ENCODE measurements around the gene ASS1. TPM values are rescaled to one million over a fixed set of nuclear protein-coding genes. Genes with fewer than 3 reads are reported as not detected.

Gene ASS1
- total RNA-seq, 1 donor from 2014 or later: 117 TPM

GRCh38 chr9:130421154-130421801 is 23.5 kb upstream of the ASS1 start:
- Histone ChIP-seq H3K27me3 (ENCODE audit: insufficient read depth, low read length) (no peaks in the 10 kb centered on the region), H3K9ac (ENCODE audit: low read length) (no peak overlapping the region)

GRCh38 chr9:130421802-130422276 is 22.9 kb upstream of the ASS1 start:
- Histone ChIP-seq H2AFZ (ENCODE audit: low read depth, low read length) (no peak overlapping the region), H3K9me3 (ENCODE audit: insufficient read depth, low read depth, low read length) (no peaks in the 10 kb centered on the region), H3K9ac (ENCODE audit: low read length) (no peak overlapping the region), H3K4me3 (ENCODE audit: insufficient read depth, low read depth, low read length) (no peak overlapping the region), H3K27me3 (ENCODE audit: insufficient read depth, low read length) (no peaks in the 10 kb centered on the region), H4K20me1 (ENCODE audit: insufficient read depth, low read length) (no peaks in the 10 kb centered on the region), H3K27ac (ENCODE audit: low read depth, low read length) (no peak overlapping the region), H3K79me2 (ENCODE audit: insufficient read depth, low read length) (no peaks in the 10 kb centered on the region), H3K4me2 (ENCODE audit: low read length) (peak overlapping the region; percentile 45), H3K36me3 (ENCODE audit: insufficient read depth, low read length) (no peaks in the 10 kb centered on the region), H3K4me1 (ENCODE audit: insufficient read depth, low read length) (peaks cover 24% of the 10 kb centered on the region)
- peaks cover 6% of the 10 kb centered on the region for H3K36me3 Mint-ChIP-seq (ENCODE audit: low read depth, unreplicated experiment)
- H3K9me3 Mint-ChIP-seq (ENCODE audit: unreplicated experiment): no peaks in the 10 kb centered on the region
- TF ChIP-seq CTCF (IDR thresholded peaks at IDR 0.05; ENCODE audit: insufficient read depth, low read depth, low read length): no peak
- TF ChIP-seq EZH2 (IDR thresholded peaks at IDR 0.05; ENCODE audit: insufficient read depth, low read length): no peak
- H3K4me1 Mint-ChIP-seq (ENCODE audit: low read depth, unreplicated experiment): no peaks in the 10 kb centered on the region
- H3K27me3 Mint-ChIP-seq (ENCODE audit: low read depth, unreplicated experiment): peaks cover 26% of the 10 kb centered on the region
- no peak overlapping the region for H3K4me3 Mint-ChIP-seq (ENCODE audit: unreplicated experiment)
- peak; percentile 66 for DNase-seq (ENCODE audit: low read depth)
- no peak overlapping the region for H3K27ac Mint-ChIP-seq (ENCODE audit: unreplicated experiment)
- no peak for FAIRE-seq

More at GRCh38 chr9:130421154-130421801, 23.5 kb upstream of the ASS1 start:
- H3K4me2 ChIP-seq (ENCODE audit: low read length): peak overlapping the region; percentile 45
- H3K9me3 ChIP-seq (ENCODE audit: insufficient read depth, low read depth, low read length): no peaks in the 10 kb centered on the region
- FAIRE-seq: no peak
- DNase-seq (ENCODE audit: low read depth): no peak
- H3K27ac ChIP-seq (ENCODE audit: low read depth, low read length): no peak overlapping the region
- peaks cover 19% of the 10 kb centered on the region for H3K4me1 ChIP-seq (ENCODE audit: insufficient read depth, low read length)
- Mint-ChIP-seq H3K4me3 (ENCODE audit: unreplicated experiment) (no peak overlapping the region), H3K4me1 (ENCODE audit: low read depth, unreplicated experiment) (no peaks in the 10 kb centered on the region), H3K27me3 (ENCODE audit: low read depth, unreplicated experiment) (peaks cover 29% of the 10 kb centered on the region), H3K36me3 (ENCODE audit: low read depth, unreplicated experiment) (peaks cover 6% of the 10 kb centered on the region), H3K9me3 (ENCODE audit: unreplicated experiment) (no peaks in the 10 kb centered on the region), H3K27ac (ENCODE audit: unreplicated experiment) (no peak overlapping the region)
- H3K36me3 ChIP-seq (ENCODE audit: insufficient read depth, low read length): no peaks in the 10 kb centered on the region
- no peak overlapping the region for H2AFZ ChIP-seq (ENCODE audit: low read depth, low read length)
- H3K79me2 ChIP-seq (ENCODE audit: insufficient read depth, low read length): no peaks in the 10 kb centered on the region
- H4K20me1 ChIP-seq (ENCODE audit: insufficient read depth, low read length): no peaks in the 10 kb centered on the region
- no peak overlapping the region for H3K4me3 ChIP-seq (ENCODE audit: insufficient read depth, low read depth, low read length)
- TF ChIP-seq CTCF (IDR thresholded peaks at IDR 0.05; ENCODE audit: insufficient read depth, low read depth, low read length) (no peak), EZH2 (IDR thresholded peaks at IDR 0.05; ENCODE audit: insufficient read depth, low read length) (no peak)

GRCh38 chr9:130422546-130422945 is 22.2 kb upstream of the ASS1 start:
- Histone ChIP-seq H3K4me1 (ENCODE audit: insufficient read depth, low read length) (peaks cover 30% of the 10 kb centered on the region), H4K20me1 (ENCODE audit: insufficient read depth, low read length) (no peaks in the 10 kb centered on the region), H3K9ac (ENCODE audit: low read length) (no peak overlapping the region), H3K27ac (ENCODE audit: low read depth, low read length) (no peak overlapping the region), H3K79me2 (ENCODE audit: insufficient read depth, low read length) (no peaks in the 10 kb centered on the region), H3K4me3 (ENCODE audit: insufficient read depth, low read depth, low read length) (no peak overlapping the region), H3K9me3 (ENCODE audit: insufficient read depth, low read depth, low read length) (no peaks in the 10 kb centered on the region), H2AFZ (ENCODE audit: low read depth, low read length) (no peak overlapping the region), H3K36me3 (ENCODE audit: insufficient read depth, low read length) (no peaks in the 10 kb centered on the region), H3K27me3 (ENCODE audit: insufficient read depth, low read length) (no peaks in the 10 kb centered on the region), H3K4me2 (ENCODE audit: low read length) (no peak overlapping the region)
- H3K27me3 Mint-ChIP-seq (ENCODE audit: low read depth, unreplicated experiment): peaks cover 28% of the 10 kb centered on the region
- TF ChIP-seq EZH2 (IDR thresholded peaks at IDR 0.05; ENCODE audit: insufficient read depth, low read length): no peak
- no peak for TF ChIP-seq CTCF (IDR thresholded peaks at IDR 0.05; ENCODE audit: insufficient read depth, low read depth, low read length)
- H3K36me3 Mint-ChIP-seq (ENCODE audit: low read depth, unreplicated experiment): peaks cover 6% of the 10 kb centered on the region
- DNase-seq (ENCODE audit: low read depth) (no peak), FAIRE-seq (no peak)
- no peak overlapping the region for H3K27ac Mint-ChIP-seq (ENCODE audit: unreplicated experiment)
- H3K4me1 Mint-ChIP-seq (ENCODE audit: low read depth, unreplicated experiment): no peaks in the 10 kb centered on the region
- H3K4me3 Mint-ChIP-seq (ENCODE audit: unreplicated experiment): no peak overlapping the region
- H3K9me3 Mint-ChIP-seq (ENCODE audit: unreplicated experiment): no peaks in the 10 kb centered on the region

All from astrocyte (in vitro differentiated cells and primary cell).